ENCODE results near the gene CDH12.

The CDH12 gene

GRCh38 chr5:22577006-22577405 lies 276.1 kb downstream of the CDH12 start:
- TF ChIP-seq USF1 (IDR thresholded peaks at IDR 0.05) (no peak), EP300 (IDR thresholded peaks at IDR 0.05; ENCODE audit: borderline replicate concordance) (no peak), YY1 (IDR thresholded peaks at IDR 0.05; ENCODE audit: low read depth) (no peak), TAF1 (IDR thresholded peaks at IDR 0.05; ENCODE audit: low read depth) (no peak), ZBTB7A (IDR thresholded peaks at IDR 0.05; ENCODE audit: low read depth) (no peak), TCF12 (IDR thresholded peaks at IDR 0.05; ENCODE audit: low read depth) (no peak), NFIC (IDR thresholded peaks at IDR 0.05) (no peak), RAD21 (IDR thresholded peaks at IDR 0.05; ENCODE audit: low read depth) (no peak), CREB1 (IDR thresholded peaks at IDR 0.05; ENCODE audit: low read depth) (no peak), REST (IDR thresholded peaks at IDR 0.05; ENCODE audit: low read depth) (no peak), MAX (IDR thresholded peaks at IDR 0.05) (no peak), EGR1 (IDR thresholded peaks at IDR 0.05) (no peak), FOXM1 (IDR thresholded peaks at IDR 0.05; ENCODE audit: borderline replicate concordance, low read depth) (no peak), CEBPB (IDR thresholded peaks at IDR 0.05) (no peak), TEAD4 (IDR thresholded peaks at IDR 0.05) (no peak)

GRCh38 chr5:22572941-22573340 lies 280.2 kb downstream of the CDH12 start:
- TF ChIP-seq REST (IDR thresholded peaks at IDR 0.05; ENCODE audit: low read depth), result no peak
- TF ChIP-seq YY1 (IDR thresholded peaks at IDR 0.05; ENCODE audit: low read depth), result no peak
- no peak for TF ChIP-seq ZBTB7A (IDR thresholded peaks at IDR 0.05; ENCODE audit: low read depth)
- TF ChIP-seq MAX (IDR thresholded peaks at IDR 0.05), result no peak
- no peak for TF ChIP-seq NFIC (IDR thresholded peaks at IDR 0.05)
- no peak for TF ChIP-seq EP300 (IDR thresholded peaks at IDR 0.05; ENCODE audit: borderline replicate concordance)
- TF ChIP-seq CEBPB (IDR thresholded peaks at IDR 0.05), result no peak
- no peak for TF ChIP-seq FOXM1 (IDR thresholded peaks at IDR 0.05; ENCODE audit: borderline replicate concordance, low read depth)
- no peak for TF ChIP-seq EGR1 (IDR thresholded peaks at IDR 0.05)
- TF ChIP-seq TEAD4 (IDR thresholded peaks at IDR 0.05), result no peak
- TF ChIP-seq RAD21 (IDR thresholded peaks at IDR 0.05; ENCODE audit: low read depth), result no peak
- no peak for TF ChIP-seq TAF1 (IDR thresholded peaks at IDR 0.05; ENCODE audit: low read depth)
- no peak for TF ChIP-seq USF1 (IDR thresholded peaks at IDR 0.05)
- TF ChIP-seq TCF12 (IDR thresholded peaks at IDR 0.05; ENCODE audit: low read depth), result no peak
- no peak for TF ChIP-seq CREB1 (IDR thresholded peaks at IDR 0.05; ENCODE audit: low read depth)

- TF ChIP-seq NFIC (IDR thresholded peaks at IDR 0.05) (no peak), USF1 (IDR thresholded peaks at IDR 0.05) (no peak), MAX (IDR thresholded peaks at IDR 0.05) (no peak), TEAD4 (IDR thresholded peaks at IDR 0.05) (no peak), TAF1 (IDR thresholded peaks at IDR 0.05; ENCODE audit: low read depth) (no peak), REST (IDR thresholded peaks at IDR 0.05; ENCODE audit: low read depth) (no peak), CREB1 (IDR thresholded peaks at IDR 0.05; ENCODE audit: low read depth) (no peak), EGR1 (IDR thresholded peaks at IDR 0.05) (no peak), ZBTB7A (IDR thresholded peaks at IDR 0.05; ENCODE audit: low read depth) (no peak), TCF12 (IDR thresholded peaks at IDR 0.05; ENCODE audit: low read depth) (no peak), YY1 (IDR thresholded peaks at IDR 0.05; ENCODE audit: low read depth) (no peak), EP300 (IDR thresholded peaks at IDR 0.05; ENCODE audit: borderline replicate concordance) (no peak), FOXM1 (IDR thresholded peaks at IDR 0.05; ENCODE audit: borderline replicate concordance, low read depth) (no peak), CEBPB (IDR thresholded peaks at IDR 0.05) (no peak), RAD21 (IDR thresholded peaks at IDR 0.05; ENCODE audit: low read depth) (no peak)
Measured at GRCh38 chr5:22567983-22568382, 285.2 kb downstream of the CDH12 start.
